ENCODE results near the gene PTH1R.

The PTH1R gene

GRCh38 chr3:46921041-46921440 lies 43.5 kb downstream of the PTH1R start:
- H3K4me2 ChIP-seq (ENCODE audit: low read length), result no peak overlapping the region
- peaks cover 92% of the 10 kb centered on the region for H3K36me3 ChIP-seq (replicated peaks; ENCODE audit: low read depth, low read length)

GRCh38 chr3:46921871-46922271 lies 44.4 kb downstream of the PTH1R start:
- Histone ChIP-seq H3K36me3 (replicated peaks; ENCODE audit: low read depth, low read length) (peaks cover 92% of the 10 kb centered on the region), H4K20me1 (ENCODE audit: insufficient read depth, low read length) (no peaks in the 10 kb centered on the region)
- TF ChIP-seq EZH2phosphoT487 (IDR thresholded peaks at IDR 0.05; ENCODE audit: low read depth) (no peak), CTCF (IDR thresholded peaks at IDR 0.05; ENCODE audit: low read depth, low read length) (no peak)

More at GRCh38 chr3:46921041-46921440, 43.5 kb downstream of the PTH1R start:
- H3K27ac ChIP-seq (ENCODE audit: low read length), result no peak overlapping the region
- peaks cover 14% of the 10 kb centered on the region for H3K4me1 ChIP-seq (ENCODE audit: low read length)
- H4K20me1 ChIP-seq (ENCODE audit: insufficient read depth, low read length), result no peaks in the 10 kb centered on the region
- no peak for TF ChIP-seq EZH2phosphoT487 (IDR thresholded peaks at IDR 0.05; ENCODE audit: low read depth)
- peaks cover 9% of the 10 kb centered on the region; the same call in 1 of the 2 replicates for H3K9me3 ChIP-seq (ENCODE audit: insufficient read depth, low read length)
- H3K4me3 ChIP-seq (ENCODE audit: low read length), result no peak overlapping the region
- H2AFZ ChIP-seq (ENCODE audit: low read depth, low read length), result no peak overlapping the region
- H3K9ac ChIP-seq (ENCODE audit: low read length), result no peak overlapping the region
- H3K79me2 ChIP-seq (ENCODE audit: low read length), result peaks cover 30% of the 10 kb centered on the region
- H3K27me3 ChIP-seq (ENCODE audit: low read depth, low read length), result no peaks in the 10 kb centered on the region

GRCh38 chr3:46922426-46922825 lies 44.9 kb downstream of the PTH1R start:
- H3K4me3 ChIP-seq (ENCODE audit: low read length), result no peak overlapping the region
- peaks cover 86% of the 10 kb centered on the region for H3K36me3 ChIP-seq (replicated peaks; ENCODE audit: low read depth, low read length)
- TF ChIP-seq EZH2phosphoT487 (IDR thresholded peaks at IDR 0.05; ENCODE audit: low read depth), result no peak
- TF ChIP-seq CTCF (IDR thresholded peaks at IDR 0.05; ENCODE audit: low read depth, low read length), result no peak
- peaks cover 38% of the 10 kb centered on the region for H3K79me2 ChIP-seq (ENCODE audit: low read length)
- H2AFZ ChIP-seq (ENCODE audit: low read depth, low read length), result no peak overlapping the region
- H3K27me3 ChIP-seq (ENCODE audit: low read depth, low read length), result no peaks in the 10 kb centered on the region
- no peak overlapping the region for H3K4me2 ChIP-seq (ENCODE audit: low read length)
- H3K27ac ChIP-seq (ENCODE audit: low read length), result no peak overlapping the region
- H3K9ac ChIP-seq (ENCODE audit: low read length), result no peak overlapping the region
- H4K20me1 ChIP-seq (ENCODE audit: insufficient read depth, low read length), result no peaks in the 10 kb centered on the region
- peaks cover 9% of the 10 kb centered on the region; the same call in 1 of the 2 replicates for H3K9me3 ChIP-seq (ENCODE audit: insufficient read depth, low read length)
- H3K4me1 ChIP-seq (ENCODE audit: low read length), result peaks cover 28% of the 10 kb centered on the region

More at GRCh38 chr3:46921871-46922271, 44.4 kb downstream of the PTH1R start:
- Histone ChIP-seq H3K79me2 (ENCODE audit: low read length) (peaks cover 38% of the 10 kb centered on the region), H3K27ac (ENCODE audit: low read length) (no peak overlapping the region), H3K4me1 (ENCODE audit: low read length) (peaks cover 22% of the 10 kb centered on the region), H3K9ac (ENCODE audit: low read length) (no peak overlapping the region), H3K4me3 (ENCODE audit: low read length) (no peak overlapping the region), H3K4me2 (ENCODE audit: low read length) (no peak overlapping the region), H3K27me3 (ENCODE audit: low read depth, low read length) (no peaks in the 10 kb centered on the region), H3K9me3 (ENCODE audit: insufficient read depth, low read length) (peaks cover 9% of the 10 kb centered on the region; the same call in 1 of the 2 replicates), H2AFZ (ENCODE audit: low read depth, low read length) (no peak overlapping the region)

- Histone ChIP-seq H3K4me3 (ENCODE audit: low read length) (no peak overlapping the region), H4K20me1 (ENCODE audit: insufficient read depth, low read length) (no peaks in the 10 kb centered on the region)
These were observed 45.5 kb downstream of the PTH1R start for GRCh38 chr3:46922871-46923558.

More at GRCh38 chr3:46922871-46923558, 45.5 kb downstream of the PTH1R start:
- no peaks in the 10 kb centered on the region for H3K27me3 ChIP-seq (ENCODE audit: low read depth, low read length)
- peaks cover 34% of the 10 kb centered on the region for H3K4me1 ChIP-seq (ENCODE audit: low read length)
- peaks cover 85% of the 10 kb centered on the region for H3K36me3 ChIP-seq (replicated peaks; ENCODE audit: low read depth, low read length)
- no peak overlapping the region for H3K4me2 ChIP-seq (ENCODE audit: low read length)
- H3K9me3 ChIP-seq (ENCODE audit: insufficient read depth, low read length), result peaks cover 3% of the 10 kb centered on the region; the same call in 1 of the 2 replicates
- no peak for TF ChIP-seq EZH2phosphoT487 (IDR thresholded peaks at IDR 0.05; ENCODE audit: low read depth)
- TF ChIP-seq CTCF (IDR thresholded peaks at IDR 0.05; ENCODE audit: low read depth, low read length), result no peak
- no peak overlapping the region for H3K27ac ChIP-seq (ENCODE audit: low read length)
- peaks cover 44% of the 10 kb centered on the region for H3K79me2 ChIP-seq (ENCODE audit: low read length)
- no peak overlapping the region for H3K9ac ChIP-seq (ENCODE audit: low read length)
- H2AFZ ChIP-seq (ENCODE audit: low read depth, low read length), result no peak overlapping the region

Measured in OCI-LY3 (cell line).